Measurements from ENCODE around the gene PIK3R6.

The PIK3R6 gene

GRCh38 chr17:8875957-8876356, 8.5 kb upstream of the PIK3R6 start:
- DNase-seq (ENCODE audit: insufficient read length, low spot score), result no peak

GRCh38 chr17:8875436-8875835, 8.0 kb upstream of the PIK3R6 start:
- FAIRE-seq (no peak), DNase-seq (ENCODE audit: insufficient read length, low spot score) (no peak)
- TF ChIP-seq SPI1 (IDR thresholded peaks at IDR 0.05; ENCODE audit: low read depth, low read length) (no peak), POLR2A (IDR thresholded peaks at IDR 0.05; ENCODE audit: low read depth, low read length) (0 out of 2 replicates have a peak, but pooled peaks have one; percentile 36)

More at GRCh38 chr17:8875957-8876356, 8.5 kb upstream of the PIK3R6 start:
- TF ChIP-seq POLR2AphosphoS5 (IDR thresholded peaks at IDR 0.05; ENCODE audit: low read depth, low read length), result 0 out of 2 replicates have a peak, but pooled peaks have one; percentile 11
- TF ChIP-seq PAX5 (IDR thresholded peaks at IDR 0.05; ENCODE audit: insufficient read depth, low read length, severe bottlenecking), result no peak
- FAIRE-seq, result no peak

GRCh38 chr17:8873801-8874715, 6.6 kb upstream of the PIK3R6 start:
- DNase-seq (ENCODE audit: insufficient read length, low spot score), result no peak
- FAIRE-seq, result no peak
- TF ChIP-seq SPI1 (IDR thresholded peaks at IDR 0.05; ENCODE audit: low read depth, low read length), result peak; percentile 5; the same call in 1 of the 2 replicates
- no peak for TF ChIP-seq PAX5 (IDR thresholded peaks at IDR 0.05; ENCODE audit: insufficient read depth, low read length, severe bottlenecking)

GRCh38 chr17:8872705-8873435, 5.4 kb upstream of the PIK3R6 start:
- peak; percentile 87 for FAIRE-seq
- TF ChIP-seq POLR2AphosphoS5 (IDR thresholded peaks at IDR 0.05; ENCODE audit: low read depth, low read length), result peak; percentile 28; the same call in 1 of the 2 replicates
- no peak for TF ChIP-seq POLR2A (IDR thresholded peaks at IDR 0.05; ENCODE audit: low read depth, low read length)
- no peak for TF ChIP-seq POU2F2 (IDR thresholded peaks at IDR 0.05; ENCODE audit: low read depth, low read length)
- no peak for DNase-seq (ENCODE audit: insufficient read length, low spot score)

GRCh38 chr17:8872036-8872704, 4.7 kb upstream of the PIK3R6 start:
- no peak for DNase-seq (ENCODE audit: insufficient read length, low spot score)
- TF ChIP-seq POU2F2 (IDR thresholded peaks at IDR 0.05; ENCODE audit: low read depth, low read length) (no peak), POLR2AphosphoS5 (IDR thresholded peaks at IDR 0.05; ENCODE audit: low read depth, low read length) (no peak), PAX5 (IDR thresholded peaks at IDR 0.05; ENCODE audit: insufficient read depth, low read length, severe bottlenecking) (no peak), TAF1 (IDR thresholded peaks at IDR 0.05; ENCODE audit: low read depth, low read length) (no peak), SPI1 (IDR thresholded peaks at IDR 0.05; ENCODE audit: low read depth, low read length) (no peak)
- no peak for FAIRE-seq

GRCh38 chr17:8871081-8871581, 3.7 kb upstream of the PIK3R6 start:
- DNase-seq (ENCODE audit: insufficient read length, low spot score) (no peak), FAIRE-seq (no peak)
- TF ChIP-seq SPI1 (IDR thresholded peaks at IDR 0.05; ENCODE audit: low read depth, low read length), result no peak
- no peak for TF ChIP-seq PAX5 (IDR thresholded peaks at IDR 0.05; ENCODE audit: insufficient read depth, low read length, severe bottlenecking)
- TF ChIP-seq POU2F2 (IDR thresholded peaks at IDR 0.05; ENCODE audit: low read depth, low read length), result no peak
- no peak for TF ChIP-seq POLR2AphosphoS5 (IDR thresholded peaks at IDR 0.05; ENCODE audit: low read depth, low read length)
- TF ChIP-seq TAF1 (IDR thresholded peaks at IDR 0.05; ENCODE audit: low read depth, low read length), result no peak
- TF ChIP-seq POLR2A (IDR thresholded peaks at IDR 0.05; ENCODE audit: low read depth, low read length), result no peak

- DNase-seq (ENCODE audit: insufficient read length, low spot score) (no peak), FAIRE-seq (peak; percentile 23)
- TF ChIP-seq POLR2A (IDR thresholded peaks at IDR 0.05; ENCODE audit: low read depth, low read length), result no peak
- TF ChIP-seq TAF1 (IDR thresholded peaks at IDR 0.05; ENCODE audit: low read depth, low read length), result no peak
- TF ChIP-seq POLR2AphosphoS5 (IDR thresholded peaks at IDR 0.05; ENCODE audit: low read depth, low read length), result no peak
- no peak for TF ChIP-seq POU2F2 (IDR thresholded peaks at IDR 0.05; ENCODE audit: low read depth, low read length)
- TF ChIP-seq SPI1 (IDR thresholded peaks at IDR 0.05; ENCODE audit: low read depth, low read length), result no peak
- no peak for TF ChIP-seq PAX5 (IDR thresholded peaks at IDR 0.05; ENCODE audit: insufficient read depth, low read length, severe bottlenecking)
These were observed 3.0 kb upstream of the PIK3R6 start for GRCh38 chr17:8870406-8871040.

- no peak for DNase-seq (ENCODE audit: insufficient read length, low spot score)
- TF ChIP-seq SPI1 (IDR thresholded peaks at IDR 0.05; ENCODE audit: low read depth, low read length) (no peak), PAX5 (IDR thresholded peaks at IDR 0.05; ENCODE audit: insufficient read depth, low read length, severe bottlenecking) (no peak), POU2F2 (IDR thresholded peaks at IDR 0.05; ENCODE audit: low read depth, low read length) (no peak), POLR2AphosphoS5 (IDR thresholded peaks at IDR 0.05; ENCODE audit: low read depth, low read length) (no peak), POLR2A (IDR thresholded peaks at IDR 0.05; ENCODE audit: low read depth, low read length) (no peak), TAF1 (IDR thresholded peaks at IDR 0.05; ENCODE audit: low read depth, low read length) (no peak)
- peak; percentile 82 for FAIRE-seq
These were observed 1.8 kb upstream of the PIK3R6 start for GRCh38 chr17:8869114-8869815.

- FAIRE-seq, result no peak
- no peak for DNase-seq (ENCODE audit: insufficient read length, low spot score)
- TF ChIP-seq SPI1 (IDR thresholded peaks at IDR 0.05; ENCODE audit: low read depth, low read length) (no peak), POU2F2 (IDR thresholded peaks at IDR 0.05; ENCODE audit: low read depth, low read length) (no peak), TAF1 (IDR thresholded peaks at IDR 0.05; ENCODE audit: low read depth, low read length) (no peak), POLR2A (IDR thresholded peaks at IDR 0.05; ENCODE audit: low read depth, low read length) (no peak; the same call in 1 of the 2 replicates), PAX5 (IDR thresholded peaks at IDR 0.05; ENCODE audit: insufficient read depth, low read length, severe bottlenecking) (no peak), POLR2AphosphoS5 (IDR thresholded peaks at IDR 0.05; ENCODE audit: low read depth, low read length) (no peak)
These were observed 1.1 kb upstream of the PIK3R6 start for GRCh38 chr17:8868529-8868951.

All from GM12891 (cell line).